NCI-H510A treated with DMSO at 0.1 percent for 48 hours (cell line): Measurements from ENCODE around the gene P2RY13.

ENCODE experiments used
- DNase-seq: peaks from one replicate; lab custom pipeline; 2025; lab: John Stamatoyannopoulos, UW

Gene P2RY13

GRCh38 chr3:151320131-151320530, 9.2 kb downstream of the P2RY13 start:
- DNase-seq: no peak

GRCh38 chr3:151319628-151320027, 9.7 kb downstream of the P2RY13 start:
- no peak for DNase-seq

DNA sequence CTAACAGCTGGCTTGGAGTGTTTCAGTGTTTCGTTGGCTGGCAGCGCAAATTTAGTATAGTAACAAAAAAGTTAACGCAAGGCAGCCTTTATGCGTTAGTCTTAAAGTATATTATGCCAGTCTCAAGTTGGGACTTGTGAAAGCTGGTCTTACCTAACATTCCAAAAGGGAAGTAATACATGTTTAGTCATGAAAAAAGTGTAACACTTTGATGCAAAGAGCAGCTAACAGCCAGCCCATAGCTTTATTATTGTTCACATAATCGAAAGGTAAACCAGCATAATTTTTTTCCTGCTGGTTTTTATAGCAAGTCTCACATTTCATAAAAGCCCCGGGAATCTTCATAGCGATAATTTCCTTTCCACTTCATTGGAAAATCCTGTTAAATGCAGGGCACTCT, 10.4 kb downstream of the P2RY13 start:
- DNase-seq: no peak

GRCh38 chr3:151318313-151318712, 11.0 kb downstream of the P2RY13 start:
- no peak for DNase-seq

DNA sequence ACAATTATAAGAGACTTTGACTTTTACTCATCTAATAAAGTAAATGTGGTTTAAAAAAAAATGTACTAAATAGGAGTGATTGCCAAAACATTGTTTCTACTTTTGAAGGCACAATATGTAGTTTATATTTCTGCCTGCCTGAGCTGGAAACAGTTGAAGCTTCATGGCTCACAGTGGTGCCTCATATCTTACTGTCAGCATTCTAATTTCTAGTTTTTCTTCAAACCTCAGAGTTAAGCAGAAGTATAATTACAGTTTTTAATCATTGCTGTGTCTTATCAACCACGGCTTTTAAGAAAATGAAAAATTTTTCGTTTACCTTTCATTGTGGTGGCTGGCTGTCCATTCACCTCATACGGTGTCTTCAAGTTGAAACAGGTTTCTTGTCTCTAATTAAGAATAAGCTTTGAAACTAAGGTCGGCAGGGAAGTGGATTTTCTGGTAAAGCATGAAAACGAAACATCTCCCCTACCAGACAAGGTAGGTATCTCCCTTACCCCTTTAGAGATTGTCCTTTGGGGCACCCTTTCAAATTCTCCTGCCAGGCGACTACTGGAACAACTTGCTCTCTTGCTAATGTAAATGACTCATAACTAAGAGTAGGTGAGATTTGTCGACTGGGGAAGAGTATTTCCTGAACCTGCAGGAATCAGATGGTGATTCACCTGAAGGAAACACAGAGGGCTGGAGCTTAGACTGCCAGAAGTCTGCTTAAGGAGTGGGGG, 12.9 kb downstream of the P2RY13 start, which contains the start of gene GPR87:
TSS of gene GPR87 (minus strand) at position 554 of the 725 bp plus-strand sequence. CDS start 16,720 bp downstream, outside the sequence.
- no peak for DNase-seq

- no peak for DNase-seq
Observed at GRCh38 chr3:151315846-151316245, 13.5 kb downstream of the P2RY13 start.

DNA sequence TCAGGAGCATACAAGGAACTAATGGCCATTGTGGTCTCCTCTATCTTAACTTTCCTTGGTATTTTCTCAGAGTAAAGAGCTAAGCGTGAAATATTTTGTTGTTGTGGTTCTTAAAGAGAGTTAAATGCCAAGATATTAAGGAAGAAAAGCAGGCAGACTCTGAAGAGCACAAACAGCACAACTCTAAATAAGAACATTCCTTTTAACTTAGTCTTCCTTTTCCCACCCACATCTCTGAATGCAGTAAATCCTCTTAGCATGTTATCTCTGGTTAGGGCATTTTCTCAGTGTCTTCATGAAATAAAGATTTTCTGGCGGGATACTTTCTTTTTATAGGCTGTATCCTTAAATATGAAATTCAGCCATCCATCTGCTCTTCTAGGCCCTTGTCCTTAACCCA, 14.2 kb downstream of the P2RY13 start:
- no peak for DNase-seq

GRCh38 chr3:151314593-151314992, 14.8 kb downstream of the P2RY13 start:
- DNase-seq: no peak

DNA sequence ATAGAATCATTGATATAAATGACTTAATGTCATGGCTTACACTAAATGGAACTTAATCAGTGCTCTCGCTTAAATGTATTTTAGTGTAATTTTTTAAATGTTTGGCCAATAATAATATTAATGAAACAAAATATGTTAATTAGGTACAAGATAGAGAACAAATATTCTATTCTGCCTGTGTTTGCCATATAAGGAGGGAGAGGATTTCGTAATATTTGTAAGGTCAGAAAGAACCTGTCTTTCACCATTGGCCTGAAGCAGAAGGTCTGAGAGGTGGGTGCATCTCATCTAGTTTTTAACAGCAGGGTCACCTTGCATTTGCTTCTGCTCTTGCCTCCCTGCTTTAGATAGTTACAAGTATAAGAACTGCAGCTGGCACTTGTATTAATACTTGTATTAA, 15.2 kb downstream of the P2RY13 start:
- DNase-seq: no peak

DNA sequence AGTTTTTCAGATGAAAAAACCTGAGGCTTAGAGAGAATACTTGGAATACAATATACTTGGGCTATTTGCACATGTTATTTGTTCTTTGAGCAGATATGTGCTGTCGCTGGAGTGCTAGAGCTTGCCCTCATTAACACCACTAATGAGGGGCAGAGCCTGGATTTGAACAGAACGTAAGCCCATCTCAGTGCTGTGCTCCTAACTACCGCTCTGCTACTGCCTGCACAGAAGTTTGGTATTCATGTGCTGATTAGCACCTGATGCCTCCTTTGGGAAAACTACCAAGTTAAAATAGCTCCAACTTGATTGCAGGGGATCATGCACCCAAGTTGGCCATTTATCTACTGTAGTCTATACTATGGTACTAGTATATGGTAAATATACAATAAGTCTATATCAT, 16.4 kb downstream of the P2RY13 start:
- DNase-seq: no peak

DNA sequence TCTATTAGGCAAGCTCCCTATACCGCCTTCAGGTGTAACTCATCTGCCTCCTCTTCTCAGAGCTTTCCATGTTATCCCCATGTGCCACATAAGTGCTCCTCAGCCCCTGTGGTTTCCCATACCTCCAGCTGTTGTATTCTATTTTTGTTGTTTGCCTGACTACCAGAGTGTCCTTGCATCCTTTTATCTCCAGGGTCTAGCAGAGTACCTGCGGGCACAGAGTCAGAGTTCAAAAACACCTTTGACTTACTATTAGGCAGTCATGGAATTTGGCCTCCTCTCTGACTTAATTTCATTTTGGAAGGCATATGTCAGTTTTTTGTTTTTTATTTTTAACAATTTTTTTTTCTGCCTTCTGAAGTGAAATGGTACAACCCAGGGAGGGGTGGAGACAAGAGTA, 19.8 kb downstream of the P2RY13 start:
- no peak for DNase-seq

DNA sequence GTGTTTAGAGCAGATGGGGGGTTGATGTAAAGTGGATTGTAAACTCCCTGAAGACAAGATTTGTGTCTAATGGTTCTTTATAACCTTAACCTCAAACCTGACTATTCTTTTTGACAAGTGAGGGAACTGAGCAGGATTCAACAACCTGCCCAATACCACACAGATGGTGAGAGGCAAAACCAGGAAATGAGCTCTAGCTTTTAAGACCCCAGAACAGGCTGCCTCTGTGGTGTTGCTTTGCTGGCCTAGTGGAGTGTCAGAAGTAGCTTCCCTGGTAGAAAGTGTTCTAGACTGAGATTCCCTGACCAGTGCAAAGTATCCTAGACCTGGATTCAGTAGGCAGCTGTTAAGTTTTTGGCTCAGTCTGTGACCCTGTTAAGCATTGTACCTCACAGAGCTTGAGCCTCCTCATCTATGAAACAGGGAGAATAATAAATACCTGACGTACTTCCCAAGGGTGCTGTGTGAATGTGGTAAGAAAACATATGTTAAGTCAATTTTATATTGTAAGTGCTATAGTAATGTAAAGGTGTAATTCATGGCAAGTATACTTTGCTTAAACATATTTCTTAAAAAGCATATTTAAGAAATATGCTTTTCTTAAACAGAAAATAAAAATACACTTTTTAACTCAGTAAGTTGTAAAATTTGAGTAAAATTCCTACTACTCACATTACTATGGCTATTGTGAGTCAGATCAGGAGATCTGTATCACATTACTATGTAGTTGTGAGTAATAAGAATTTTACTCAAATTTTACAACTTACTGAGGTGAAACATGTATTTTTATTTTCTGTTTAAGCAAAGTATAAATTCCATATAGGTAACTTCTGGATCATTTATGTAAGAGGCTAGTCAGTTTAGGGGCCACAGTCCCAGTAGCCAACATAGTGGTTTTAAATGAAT, 21.5 kb downstream of the P2RY13 start:
- DNase-seq: no peak

DNA sequence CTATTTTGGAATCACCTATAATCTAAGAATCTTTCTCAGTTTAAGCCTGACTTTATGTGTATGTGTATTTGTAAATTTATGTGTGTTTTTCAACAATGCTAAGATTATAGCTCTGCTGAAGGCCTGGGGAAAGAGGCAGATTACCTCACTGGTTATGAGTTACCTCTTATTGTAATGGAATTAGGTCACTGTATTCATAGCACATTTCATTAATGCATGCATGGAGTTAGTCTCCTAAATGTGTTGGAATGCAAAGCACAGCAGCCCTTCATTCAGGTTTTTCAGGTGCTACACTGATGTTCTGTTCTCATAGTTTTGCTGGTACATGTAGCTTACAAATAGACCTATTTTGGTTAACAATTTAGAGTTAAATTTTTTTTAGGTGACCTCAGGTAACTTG, 22.2 kb downstream of the P2RY13 start:
- no peak for DNase-seq

GRCh38 chr3:151306168-151306810, 23.1 kb downstream of the P2RY13 start:
- no peak for DNase-seq

- no peak for DNase-seq
Observed at GRCh38 chr3:151305775-151306151, 23.6 kb downstream of the P2RY13 start.

DNA sequence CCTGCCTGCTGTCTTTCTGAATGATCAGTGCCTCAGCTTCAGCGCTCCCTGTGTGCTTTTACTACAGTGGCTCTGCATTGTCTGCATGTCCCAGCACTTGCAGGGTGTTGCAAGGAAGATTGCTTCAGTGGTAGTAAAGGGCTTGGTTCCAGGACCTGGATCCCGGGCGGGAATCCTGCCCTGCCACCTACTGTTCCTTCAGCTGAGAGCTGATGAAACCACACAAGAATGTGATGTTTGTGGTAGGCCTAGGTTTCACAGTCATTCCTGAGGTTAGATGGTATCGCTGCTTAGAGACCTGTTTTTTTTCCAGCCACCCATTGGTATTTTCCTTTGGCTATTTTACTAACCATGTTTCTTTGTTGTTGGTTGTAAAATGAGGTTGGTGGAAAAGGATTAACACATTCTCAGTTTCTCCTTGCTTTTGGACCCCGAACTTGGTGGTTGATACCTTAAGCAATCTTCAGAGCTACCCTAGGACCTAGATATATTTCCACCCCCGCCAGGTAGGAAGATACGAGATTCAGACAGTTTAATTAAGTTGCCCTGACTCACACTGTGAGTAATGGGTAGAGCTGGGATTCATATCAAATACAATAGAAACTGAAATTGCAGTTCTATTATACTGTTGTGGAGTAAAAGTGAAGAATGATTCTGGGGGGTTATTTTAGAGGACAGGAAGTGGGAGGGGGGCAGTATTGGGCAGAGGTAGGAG, 24.1 kb downstream of the P2RY13 start:
- DNase-seq: peak; percentile 61

GRCh38 chr3:151303751-151304150, 25.6 kb downstream of the P2RY13 start:
- DNase-seq: no peak

DNA sequence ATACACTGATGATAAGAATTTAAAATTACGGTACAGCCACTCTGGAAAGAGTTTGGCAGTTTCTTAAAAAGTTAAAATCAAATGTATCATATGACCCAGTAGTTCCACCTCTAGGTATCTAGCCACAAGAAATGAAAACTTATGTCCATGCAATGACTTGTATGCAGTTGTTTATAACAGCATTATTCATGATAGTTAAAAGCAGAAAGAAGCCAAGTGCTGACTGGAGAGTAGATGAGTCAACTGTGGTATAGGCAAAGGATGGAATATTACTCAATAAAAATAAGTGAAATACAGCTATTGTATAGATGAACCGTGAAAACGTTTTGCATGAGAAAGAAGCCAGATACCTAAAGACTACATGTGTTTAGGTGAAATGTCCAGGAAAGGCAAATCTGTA, 27.6 kb downstream of the P2RY13 start:
- DNase-seq: no peak

DNA sequence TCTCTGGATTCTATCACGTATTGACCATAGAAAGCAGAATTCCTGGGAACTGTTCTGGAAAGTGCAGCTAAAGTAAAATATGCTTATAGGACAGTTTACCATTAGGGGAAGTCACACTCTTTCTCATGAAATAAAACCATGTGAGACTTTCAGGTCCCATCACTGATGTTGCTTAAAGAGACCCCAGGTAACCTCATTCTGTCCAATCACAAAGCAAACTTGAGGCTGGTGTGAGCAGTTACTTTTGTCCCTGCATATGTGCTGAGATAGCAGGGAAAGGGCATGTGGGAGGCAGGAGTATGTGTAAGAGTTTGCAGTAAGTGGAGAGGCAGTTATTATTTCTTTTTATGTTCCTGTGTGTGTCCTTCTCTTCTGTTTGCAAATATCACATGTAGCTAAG, 28.8 kb downstream of the P2RY13 start:
- no peak for DNase-seq

GRCh38 chr3:151299006-151299405, 30.3 kb downstream of the P2RY13 start:
- no peak for DNase-seq

GRCh38 chr3:151297429-151297828, 31.9 kb downstream of the P2RY13 start:
- DNase-seq: no peak

- no peak for DNase-seq
Observed at GRCh38 chr3:151296226-151296625, 33.1 kb downstream of the P2RY13 start.
